HepG2 (cell line): ENCODE data around the gene TJAP1. TPM values are rescaled to one million over a fixed set of nuclear protein-coding genes. Genes with fewer than 3 reads are reported as not detected.

Source experiments
- HOXD1 ChIP-seq: sonication (generic); formaldehyde crosslinking; IDR thresholded peaks from 2 replicates; pipeline ENCODE4 v1.5.0; 2020; ENCODE audit warnings: missing genetic modification reagents
- NBN ChIP-seq: fragments of 450-650 bp; conservative IDR thresholded peaks from 2 replicates; pipeline ENCODE4 v1.6.1; 2017
- ZFP1 ChIP-seq: IDR thresholded peaks from 2 replicates; pipeline ENCODE4 v1.6.1; 2016
- ZNF329 ChIP-seq: sonication (generic); formaldehyde crosslinking; IDR thresholded peaks from 2 replicates; pipeline ENCODE4 v1.9.0; 2021; ENCODE audit warnings: low read depth, mild to moderate bottlenecking, missing genetic modification reagents
- ZNF354B ChIP-seq: sonication (generic); formaldehyde crosslinking; IDR thresholded peaks from 2 replicates; pipeline ENCODE4 v1.8.0; 2022; ENCODE audit warnings: mild to moderate bottlenecking, missing genetic modification reagents
- ZNF615 ChIP-seq: sonication (generic); formaldehyde crosslinking; IDR thresholded peaks from 2 replicates; pipeline ENCODE4 v1.5.0; 2020; ENCODE audit warnings: mild to moderate bottlenecking, missing genetic modification reagents, borderline replicate concordance
- ZNF619 ChIP-seq: sonication (generic); formaldehyde crosslinking; IDR thresholded peaks from 2 replicates; pipeline ENCODE4 v1.4.0; 2020; ENCODE audit warnings: mild to moderate bottlenecking, missing genetic modification reagents
- ZNF703 ChIP-seq: sonication (generic); formaldehyde crosslinking; IDR thresholded peaks from 2 replicates; pipeline ENCODE4 v1.5.1; 2020; ENCODE audit warnings: missing genetic modification reagents, mild to moderate bottlenecking, moderate library complexity, borderline replicate concordance
- polyA plus RNA-seq, 8 experiments: library from polyadenylated mRNA; depleted of rRNA in 3 of 8; stranded (reverse) in 7 of 8; unstranded in 1 of 8; fragments of >200 nt; fragmentation: Illumina TruSeq in 4 of 8; extraction: Trizol in 4 of 8; gene quantifications; 2 replicates each; pipeline versions ENCODE4 v1.2.1 to v1.2.3, GENCODE V29; 2011 to 2016; ENCODE audit warnings: low read depth in 4 of 8, missing spikeins in 1 of 8, mixed read lengths in 1 of 8; ENCODE audit not compliant: insufficient read depth in 1 of 8
- total RNA-seq, 5 experiments: library from RNA; depleted of rRNA; stranded (reverse); fragments of >200 nt; fragmentation: Illumina TruSeq; extraction: Trizol; gene quantifications; 2 replicates each; pipeline ENCODE4 v1.2.3, GENCODE V29; 2016; ENCODE audit warnings: low read depth in 1 of 5
- TF ChIP-seq, protein P1 (sequence below): sonication (generic); formaldehyde crosslinking; IDR thresholded peaks from 2 replicates; pipeline ENCODE4 v1.4.0; 2020; ENCODE audit warnings: missing genetic modification reagents
- TF ChIP-seq, protein P2 (sequence below): sonication (generic); formaldehyde crosslinking; IDR thresholded peaks from 2 replicates; pipeline ENCODE4 v1.5.0; 2020; ENCODE audit warnings: missing genetic modification reagents
- TF ChIP-seq, protein P3 (sequence below): sonication (generic); formaldehyde crosslinking; IDR thresholded peaks from 2 replicates; pipeline ENCODE4 v1.4.0; 2020; ENCODE audit warnings: missing genetic modification reagents, borderline replicate concordance
- TF ChIP-seq, protein P4 (sequence below): sonication (generic); formaldehyde crosslinking; IDR thresholded peaks from 2 replicates; pipeline ENCODE4 v1.5.0; 2020; ENCODE audit warnings: mild to moderate bottlenecking, missing genetic modification reagents, borderline replicate concordance

TJAP1 gene
- total and polyA plus RNA-seq, 2 of the 13 experiments (the other 11 are each of a cell fraction or from before 2014, with no cell fraction given): 15.7 to 41.6 TPM

DNA sequence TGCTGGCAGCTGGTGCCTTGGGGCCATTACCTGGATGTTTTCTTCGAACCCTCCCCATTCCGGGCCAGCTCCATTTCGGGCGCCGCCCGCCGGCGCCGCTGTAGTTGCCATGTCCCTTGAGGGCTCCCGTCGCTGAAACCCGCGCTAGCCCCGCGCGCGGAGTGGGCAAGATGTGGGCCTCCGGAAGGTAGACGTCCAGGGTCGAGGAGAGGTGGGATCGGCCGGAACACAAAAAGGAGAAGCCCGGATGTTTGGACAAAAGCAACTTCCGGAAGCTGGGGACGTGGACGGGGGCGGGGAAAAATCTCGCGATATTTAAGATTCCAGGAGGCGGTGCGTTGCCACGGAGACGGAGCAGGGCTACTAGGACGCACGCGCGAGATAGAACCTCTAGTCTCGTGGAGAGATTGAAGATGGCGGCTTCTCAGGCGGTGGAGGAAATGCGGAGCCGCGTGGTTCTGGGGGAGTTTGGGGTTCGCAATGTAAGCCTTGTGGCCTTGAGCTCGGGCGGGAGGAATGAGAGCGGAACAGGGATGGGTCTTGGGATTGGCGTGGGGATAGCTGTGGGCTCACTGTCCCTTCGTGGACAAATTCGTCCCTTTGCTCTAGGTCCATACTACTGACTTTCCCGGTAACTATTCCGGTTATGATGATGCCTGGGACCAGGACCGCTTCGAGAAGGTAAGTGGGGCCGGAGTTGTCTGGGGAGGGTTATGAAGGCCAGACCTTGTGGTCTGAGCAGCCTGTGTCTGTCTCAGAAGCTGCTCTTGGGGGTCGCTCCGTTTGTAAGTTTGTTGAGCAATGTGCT lies 39.5 kb downstream of the TJAP1 start, which contains the start of the genes POLR1C and YIPF3 (continued):
- TF ChIP-seq, protein P1, sequence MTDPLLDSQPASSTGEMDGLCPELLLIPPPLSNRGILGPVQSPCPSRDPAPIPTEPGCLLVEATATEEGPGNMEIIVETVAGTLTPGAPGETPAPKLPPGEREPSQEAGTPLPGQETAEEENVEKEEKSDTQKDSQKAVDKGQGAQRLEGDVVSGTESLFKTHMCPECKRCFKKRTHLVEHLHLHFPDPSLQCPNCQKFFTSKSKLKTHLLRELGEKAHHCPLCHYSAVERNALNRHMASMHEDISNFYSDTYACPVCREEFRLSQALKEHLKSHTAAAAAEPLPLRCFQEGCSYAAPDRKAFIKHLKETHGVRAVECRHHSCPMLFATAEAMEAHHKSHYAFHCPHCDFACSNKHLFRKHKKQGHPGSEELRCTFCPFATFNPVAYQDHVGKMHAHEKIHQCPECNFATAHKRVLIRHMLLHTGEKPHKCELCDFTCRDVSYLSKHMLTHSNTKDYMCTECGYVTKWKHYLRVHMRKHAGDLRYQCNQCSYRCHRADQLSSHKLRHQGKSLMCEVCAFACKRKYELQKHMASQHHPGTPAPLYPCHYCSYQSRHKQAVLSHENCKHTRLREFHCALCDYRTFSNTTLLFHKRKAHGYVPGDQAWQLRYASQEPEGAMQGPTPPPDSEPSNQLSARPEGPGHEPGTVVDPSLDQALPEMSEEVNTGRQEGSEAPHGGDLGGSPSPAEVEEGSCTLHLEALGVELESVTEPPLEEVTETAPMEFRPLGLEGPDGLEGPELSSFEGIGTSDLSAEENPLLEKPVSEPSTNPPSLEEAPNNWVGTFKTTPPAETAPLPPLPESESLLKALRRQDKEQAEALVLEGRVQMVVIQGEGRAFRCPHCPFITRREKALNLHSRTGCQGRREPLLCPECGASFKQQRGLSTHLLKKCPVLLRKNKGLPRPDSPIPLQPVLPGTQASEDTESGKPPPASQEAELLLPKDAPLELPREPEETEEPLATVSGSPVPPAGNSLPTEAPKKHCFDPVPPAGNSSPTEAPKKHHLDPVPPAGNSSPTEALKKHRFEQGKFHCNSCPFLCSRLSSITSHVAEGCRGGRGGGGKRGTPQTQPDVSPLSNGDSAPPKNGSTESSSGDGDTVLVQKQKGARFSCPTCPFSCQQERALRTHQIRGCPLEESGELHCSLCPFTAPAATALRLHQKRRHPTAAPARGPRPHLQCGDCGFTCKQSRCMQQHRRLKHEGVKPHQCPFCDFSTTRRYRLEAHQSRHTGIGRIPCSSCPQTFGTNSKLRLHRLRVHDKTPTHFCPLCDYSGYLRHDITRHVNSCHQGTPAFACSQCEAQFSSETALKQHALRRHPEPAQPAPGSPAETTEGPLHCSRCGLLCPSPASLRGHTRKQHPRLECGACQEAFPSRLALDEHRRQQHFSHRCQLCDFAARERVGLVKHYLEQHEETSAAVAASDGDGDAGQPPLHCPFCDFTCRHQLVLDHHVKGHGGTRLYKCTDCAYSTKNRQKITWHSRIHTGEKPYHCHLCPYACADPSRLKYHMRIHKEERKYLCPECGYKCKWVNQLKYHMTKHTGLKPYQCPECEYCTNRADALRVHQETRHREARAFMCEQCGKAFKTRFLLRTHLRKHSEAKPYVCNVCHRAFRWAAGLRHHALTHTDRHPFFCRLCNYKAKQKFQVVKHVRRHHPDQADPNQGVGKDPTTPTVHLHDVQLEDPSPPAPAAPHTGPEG: peak; percentile 90
- no peak for TF ChIP-seq ZNF615
- TF ChIP-seq ZFP1 (CRISPR knock-in tag): peak; percentile 81
- TF ChIP-seq, protein P2, sequence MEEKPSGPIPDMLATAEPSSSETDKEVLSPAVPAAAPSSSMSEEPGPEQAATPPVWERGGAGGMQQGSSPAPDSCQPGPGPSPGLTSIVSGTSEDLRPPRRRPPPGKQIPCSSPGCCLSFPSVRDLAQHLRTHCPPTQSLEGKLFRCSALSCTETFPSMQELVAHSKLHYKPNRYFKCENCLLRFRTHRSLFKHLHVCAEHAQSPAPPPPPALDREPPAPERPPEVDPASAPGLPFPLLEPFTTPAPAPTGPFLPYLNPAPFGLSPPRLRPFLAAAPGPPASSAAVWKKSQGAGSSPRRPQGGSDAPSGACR: peak; percentile 61; the same call in 1 of the 2 replicates
- no peak for TF ChIP-seq NBN
- TF ChIP-seq ZNF329 (CRISPR knock-in tag): peak; percentile 56; the same call in 1 of the 2 replicates
- peak; percentile 12; the same call in 1 of the 2 replicates for TF ChIP-seq ZNF354B
- 0 out of 2 replicates have a peak, but pooled peaks have one; percentile 69 for TF ChIP-seq HOXD1 (CRISPR knock-in tag)
- TF ChIP-seq ZNF619 (CRISPR knock-in tag): peak; percentile 90
- 0 out of 2 replicates have a peak, but pooled peaks have one; percentile 79 for TF ChIP-seq ZNF703 (CRISPR knock-in tag)
- TF ChIP-seq, protein P3, sequence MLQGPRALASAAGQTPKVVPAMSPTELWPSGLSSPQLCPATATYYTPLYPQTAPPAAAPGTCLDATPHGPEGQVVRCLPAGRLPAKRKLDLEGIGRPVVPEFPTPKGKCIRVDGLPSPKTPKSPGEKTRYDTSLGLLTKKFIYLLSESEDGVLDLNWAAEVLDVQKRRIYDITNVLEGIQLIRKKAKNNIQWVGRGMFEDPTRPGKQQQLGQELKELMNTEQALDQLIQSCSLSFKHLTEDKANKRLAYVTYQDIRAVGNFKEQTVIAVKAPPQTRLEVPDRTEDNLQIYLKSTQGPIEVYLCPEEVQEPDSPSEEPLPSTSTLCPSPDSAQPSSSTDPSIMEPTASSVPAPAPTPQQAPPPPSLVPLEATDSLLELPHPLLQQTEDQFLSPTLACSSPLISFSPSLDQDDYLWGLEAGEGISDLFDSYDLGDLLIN (CRISPR knock-in tag): no peak
- TF ChIP-seq, protein P4, sequence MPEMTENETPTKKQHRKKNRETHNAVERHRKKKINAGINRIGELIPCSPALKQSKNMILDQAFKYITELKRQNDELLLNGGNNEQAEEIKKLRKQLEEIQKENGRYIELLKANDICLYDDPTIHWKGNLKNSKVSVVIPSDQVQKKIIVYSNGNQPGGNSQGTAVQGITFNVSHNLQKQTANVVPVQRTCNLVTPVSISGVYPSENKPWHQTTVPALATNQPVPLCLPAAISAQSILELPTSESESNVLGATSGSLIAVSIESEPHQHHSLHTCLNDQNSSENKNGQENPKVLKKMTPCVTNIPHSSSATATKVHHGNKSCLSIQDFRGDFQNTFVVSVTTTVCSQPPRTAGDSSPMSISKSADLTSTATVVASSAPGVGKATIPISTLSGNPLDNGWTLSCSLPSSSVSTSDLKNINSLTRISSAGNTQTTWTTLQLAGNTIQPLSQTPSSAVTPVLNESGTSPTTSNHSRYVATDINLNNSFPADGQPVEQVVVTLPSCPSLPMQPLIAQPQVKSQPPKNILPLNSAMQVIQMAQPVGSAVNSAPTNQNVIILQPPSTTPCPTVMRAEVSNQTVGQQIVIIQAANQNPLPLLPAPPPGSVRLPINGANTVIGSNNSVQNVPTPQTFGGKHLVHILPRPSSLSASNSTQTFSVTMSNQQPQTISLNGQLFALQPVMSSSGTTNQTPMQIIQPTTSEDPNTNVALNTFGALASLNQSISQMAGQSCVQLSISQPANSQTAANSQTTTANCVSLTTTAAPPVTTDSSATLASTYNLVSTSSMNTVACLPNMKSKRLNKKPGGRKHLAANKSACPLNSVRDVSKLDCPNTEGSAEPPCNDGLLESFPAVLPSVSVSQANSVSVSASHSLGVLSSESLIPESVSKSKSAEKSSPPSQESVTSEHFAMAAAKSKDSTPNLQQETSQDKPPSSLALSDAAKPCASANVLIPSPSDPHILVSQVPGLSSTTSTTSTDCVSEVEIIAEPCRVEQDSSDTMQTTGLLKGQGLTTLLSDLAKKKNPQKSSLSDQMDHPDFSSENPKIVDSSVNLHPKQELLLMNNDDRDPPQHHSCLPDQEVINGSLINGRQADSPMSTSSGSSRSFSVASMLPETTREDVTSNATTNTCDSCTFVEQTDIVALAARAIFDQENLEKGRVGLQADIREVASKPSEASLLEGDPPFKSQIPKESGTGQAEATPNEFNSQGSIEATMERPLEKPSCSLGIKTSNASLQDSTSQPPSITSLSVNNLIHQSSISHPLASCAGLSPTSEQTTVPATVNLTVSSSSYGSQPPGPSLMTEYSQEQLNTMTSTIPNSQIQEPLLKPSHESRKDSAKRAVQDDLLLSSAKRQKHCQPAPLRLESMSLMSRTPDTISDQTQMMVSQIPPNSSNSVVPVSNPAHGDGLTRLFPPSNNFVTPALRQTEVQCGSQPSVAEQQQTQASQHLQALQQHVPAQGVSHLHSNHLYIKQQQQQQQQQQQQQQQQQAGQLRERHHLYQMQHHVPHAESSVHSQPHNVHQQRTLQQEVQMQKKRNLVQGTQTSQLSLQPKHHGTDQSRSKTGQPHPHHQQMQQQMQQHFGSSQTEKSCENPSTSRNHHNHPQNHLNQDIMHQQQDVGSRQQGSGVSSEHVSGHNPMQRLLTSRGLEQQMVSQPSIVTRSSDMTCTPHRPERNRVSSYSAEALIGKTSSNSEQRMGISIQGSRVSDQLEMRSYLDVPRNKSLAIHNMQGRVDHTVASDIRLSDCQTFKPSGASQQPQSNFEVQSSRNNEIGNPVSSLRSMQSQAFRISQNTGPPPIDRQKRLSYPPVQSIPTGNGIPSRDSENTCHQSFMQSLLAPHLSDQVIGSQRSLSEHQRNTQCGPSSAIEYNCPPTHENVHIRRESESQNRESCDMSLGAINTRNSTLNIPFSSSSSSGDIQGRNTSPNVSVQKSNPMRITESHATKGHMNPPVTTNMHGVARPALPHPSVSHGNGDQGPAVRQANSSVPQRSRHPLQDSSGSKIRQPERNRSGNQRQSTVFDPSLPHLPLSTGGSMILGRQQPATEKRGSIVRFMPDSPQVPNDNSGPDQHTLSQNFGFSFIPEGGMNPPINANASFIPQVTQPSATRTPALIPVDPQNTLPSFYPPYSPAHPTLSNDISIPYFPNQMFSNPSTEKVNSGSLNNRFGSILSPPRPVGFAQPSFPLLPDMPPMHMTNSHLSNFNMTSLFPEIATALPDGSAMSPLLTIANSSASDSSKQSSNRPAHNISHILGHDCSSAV: no peak; the same call in 1 of the 2 replicates
